Embryonic facial prominence (tissue), 1 donor: Measurements from ENCODE around the gene SRGN.
"Not testable (repeated sequence)": the region's sequence is repeated elsewhere in the genome, so short reads cannot be mapped to it uniquely, and the experiment has no call there.

Source experiments
- DNase-seq: peaks from one replicate; pipeline ENCODE4 v3.0.0-alpha.2; 2016; ENCODE audit errors: extremely low spot score

The SRGN gene

DNA sequence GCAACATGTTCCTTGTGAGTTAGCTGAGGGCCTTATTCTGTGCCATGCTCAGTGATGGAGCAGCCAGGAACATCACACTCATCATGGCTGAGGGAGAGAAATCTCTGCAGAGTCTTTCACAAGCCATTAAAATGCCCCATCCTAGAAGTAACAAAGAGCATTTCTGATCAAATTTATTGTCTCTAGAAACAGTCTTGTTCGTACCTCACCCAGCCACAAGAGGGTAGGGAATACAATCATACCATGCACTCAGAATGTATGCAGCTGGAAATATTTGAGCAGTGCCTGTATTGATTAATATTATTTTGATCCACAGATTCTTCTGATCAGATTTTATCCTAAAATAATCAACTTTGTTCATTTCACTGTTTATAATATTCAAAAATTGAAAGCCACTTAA lies 53.4 kb downstream of the SRGN start:
- no peak for DNase-seq

DNA sequence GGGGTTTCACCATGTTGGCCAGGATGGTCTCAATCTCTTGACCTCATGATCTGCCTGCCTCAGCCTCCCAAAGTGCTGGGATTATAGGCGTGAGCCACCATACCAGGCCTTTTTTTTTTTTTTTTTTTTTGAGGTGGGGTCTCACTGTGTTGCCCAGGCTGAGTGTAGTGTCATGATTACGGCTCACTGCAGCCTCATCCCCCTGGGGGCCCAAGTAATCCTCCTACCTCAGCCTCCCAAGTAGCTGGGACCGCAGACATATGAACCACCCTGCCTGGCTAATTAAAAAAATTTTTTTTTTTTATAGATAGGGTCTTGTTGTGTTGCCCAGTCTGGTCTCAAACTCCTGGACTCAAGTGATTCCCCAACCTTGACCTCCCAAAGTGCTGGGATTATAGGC lies 54.2 kb downstream of the SRGN start:
- DNase-seq, result not testable (repeated sequence)

DNA sequence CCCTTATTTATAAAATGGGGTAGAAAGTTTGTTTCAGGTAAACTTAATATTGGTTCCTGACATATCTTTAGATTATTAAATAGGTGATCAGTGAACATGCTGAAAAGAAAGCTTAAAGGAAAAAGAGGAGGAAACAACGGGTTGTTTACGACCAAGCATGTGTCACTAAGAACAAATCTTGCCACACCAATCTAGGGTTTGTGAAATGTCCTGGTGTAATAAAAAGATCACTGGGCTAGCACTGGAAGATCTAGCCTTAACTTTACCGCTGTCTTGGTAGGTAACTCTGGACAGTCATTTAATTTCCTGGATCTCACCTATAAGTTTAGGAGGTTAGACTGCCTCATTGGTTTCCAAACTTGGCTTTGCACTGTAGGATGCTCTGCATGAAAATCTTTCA lies 55.1 kb downstream of the SRGN start:
- DNase-seq, result no peak

DNA sequence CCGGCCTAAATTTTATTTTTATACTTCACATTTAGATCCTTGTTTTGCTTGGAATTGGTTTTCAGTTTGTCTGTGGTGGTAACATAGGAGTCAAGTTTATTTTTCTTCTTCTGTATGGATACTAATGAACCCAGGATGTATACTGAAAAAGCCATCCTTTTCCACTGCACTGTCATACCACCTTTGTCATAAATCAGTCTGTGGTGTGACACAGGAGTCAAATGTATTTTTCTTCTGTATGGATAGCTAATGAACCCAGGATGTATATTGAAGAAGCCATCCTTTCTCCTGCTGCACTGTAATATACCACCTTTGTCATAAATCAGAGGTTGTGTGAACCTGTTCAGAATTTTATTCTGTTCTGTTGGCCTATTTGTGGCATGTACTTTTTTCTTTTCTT lies 57.4 kb downstream of the SRGN start:
- no peak for DNase-seq

DNA sequence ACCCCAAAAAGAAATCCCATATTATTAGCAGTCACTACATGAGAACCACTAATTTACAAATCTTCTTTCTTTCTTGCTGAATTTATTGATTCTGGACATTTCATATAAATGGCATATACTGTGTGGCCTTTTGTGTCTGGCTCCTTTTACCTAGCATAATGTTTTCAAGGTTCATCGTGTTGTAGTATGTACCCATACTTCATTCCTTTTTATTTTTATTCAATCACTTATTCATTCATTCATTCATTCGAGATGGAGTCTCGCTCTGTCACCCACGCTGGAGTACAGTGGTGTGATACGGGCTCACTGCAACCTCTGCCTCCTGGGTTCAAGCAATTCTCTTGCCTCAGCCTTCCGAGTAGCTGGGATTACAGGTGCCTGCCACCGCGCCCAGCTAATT lies 58.0 kb downstream of the SRGN start:
- DNase-seq, result no peak

DNA sequence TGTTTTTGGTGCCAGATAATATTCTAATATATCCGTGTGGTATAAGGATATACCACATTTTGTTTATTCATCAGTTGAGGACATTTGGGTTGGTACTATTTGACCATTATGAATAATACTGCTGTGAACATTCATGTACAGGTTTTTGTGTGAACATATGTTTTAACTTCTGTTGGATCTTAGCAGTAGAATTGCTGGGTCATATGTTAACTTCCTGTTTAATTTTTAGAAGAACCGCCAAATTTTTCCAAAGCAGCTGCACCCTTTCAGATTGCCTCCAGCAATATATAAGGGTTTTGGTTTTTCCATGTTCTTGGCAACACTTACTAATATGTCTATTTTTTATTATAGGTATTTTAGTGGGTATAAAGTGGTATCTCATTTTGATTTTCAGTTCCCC lies 58.9 kb downstream of the SRGN start:
- no peak for DNase-seq

DNA sequence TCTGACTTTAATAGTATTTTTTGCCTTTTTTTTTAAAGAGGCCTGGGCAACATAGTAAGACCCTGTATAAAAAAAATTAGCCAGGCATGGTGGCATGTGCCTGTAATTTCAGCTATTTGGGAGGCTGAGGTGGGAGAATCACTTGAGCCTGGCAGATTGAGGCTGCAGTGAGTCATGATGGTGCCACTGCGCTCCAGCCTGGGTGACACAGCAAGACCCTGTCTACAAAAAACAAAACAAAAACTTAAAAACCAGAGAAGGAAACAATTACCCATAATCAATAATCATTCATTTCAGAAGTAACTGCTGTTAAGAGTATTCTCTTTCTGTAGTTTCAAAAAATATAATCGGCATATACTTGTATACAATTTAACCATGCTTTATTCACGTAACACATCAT lies 64.1 kb downstream of the SRGN start:
- DNase-seq, result no peak

DNA sequence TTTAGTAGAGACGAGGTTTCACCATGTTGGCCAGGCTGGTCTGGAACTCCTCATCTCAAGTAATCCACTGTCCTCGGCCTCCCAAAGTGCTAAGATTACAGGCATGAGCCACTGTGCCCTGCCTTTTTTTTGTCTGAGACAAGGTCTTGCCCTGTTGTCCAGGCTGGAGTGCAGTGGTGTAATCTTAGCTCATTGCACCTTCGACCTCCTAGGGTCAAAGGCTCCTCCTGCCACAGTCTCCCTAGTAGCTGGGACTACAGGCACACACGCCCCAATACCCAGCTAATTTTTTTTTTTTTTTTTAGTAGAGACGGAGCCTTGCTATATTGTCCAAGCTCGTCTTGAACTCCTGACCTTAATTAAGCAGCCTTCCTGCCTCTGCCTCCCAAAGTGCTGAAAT lies 65.3 kb downstream of the SRGN start:
- DNase-seq, result no peak
